PFSK-1 (cell line): Measurements from ENCODE around the gene C1orf21.

Source experiments
- FOXP2 ChIP-seq: optimal IDR thresholded peaks from 2 replicates; pipeline ENCODE3; 2011; ENCODE audit warnings: borderline replicate concordance, control low read depth, inconsistent platforms; ENCODE audit not compliant: insufficient read depth; ENCODE audit errors: extremely low read length, extremely low read depth
- POLR2AphosphoS5 ChIP-seq: IDR thresholded peaks from 2 replicates; pipeline ENCODE4 v1.6.1; 2012; ENCODE audit warnings: low read depth, mild to moderate bottlenecking, control low read depth, low read length, moderate library complexity
- SIN3A ChIP-seq: IDR thresholded peaks from 2 replicates; pipeline ENCODE4 v1.6.1; 2012; ENCODE audit warnings: mild to moderate bottlenecking, low read length, moderate library complexity, borderline replicate concordance; ENCODE audit not compliant: insufficient read depth
- TAF1 ChIP-seq: IDR thresholded peaks from 2 replicates; pipeline ENCODE4 v1.6.1; 2012; ENCODE audit warnings: low read length, control low read depth, borderline replicate concordance; ENCODE audit not compliant: insufficient read depth
- TF ChIP-seq, protein P1 (sequence below), 2 experiments: IDR thresholded peaks; 2 replicates each; pipeline versions ENCODE4 v1.6.1 to v1.8.0; 2011 to 2012; ENCODE audit warnings: low read depth in 2 of 2, low read length in 2 of 2, control low read depth in 1 of 2, inconsistent platforms in 1 of 2, mild to moderate bottlenecking in 1 of 2, moderate library complexity in 1 of 2; ENCODE audit not compliant: insufficient read depth in 1 of 2

C1orf21 gene

DNA sequence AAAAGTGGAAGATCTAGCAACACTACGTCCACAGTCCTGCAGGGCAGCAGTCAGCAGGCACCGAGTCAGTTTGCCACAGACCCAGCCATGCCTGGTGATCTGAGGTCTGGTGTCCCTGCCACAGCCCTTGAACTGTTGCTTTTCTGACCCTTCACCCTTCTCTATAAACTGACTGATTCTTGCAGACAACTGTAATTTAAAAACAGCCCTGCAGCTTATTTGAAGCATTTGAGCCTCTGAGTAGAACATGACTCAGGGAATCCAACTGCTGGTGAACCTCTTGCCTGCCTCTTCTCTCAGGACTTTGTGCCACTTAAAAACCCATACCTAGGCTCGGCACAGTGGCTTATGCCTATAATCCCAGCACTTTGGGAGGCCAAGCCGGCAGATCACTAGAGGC is 260.6 kb downstream of the C1orf21 start:
- no peak for TF ChIP-seq SIN3A
- TF ChIP-seq, protein P1, sequence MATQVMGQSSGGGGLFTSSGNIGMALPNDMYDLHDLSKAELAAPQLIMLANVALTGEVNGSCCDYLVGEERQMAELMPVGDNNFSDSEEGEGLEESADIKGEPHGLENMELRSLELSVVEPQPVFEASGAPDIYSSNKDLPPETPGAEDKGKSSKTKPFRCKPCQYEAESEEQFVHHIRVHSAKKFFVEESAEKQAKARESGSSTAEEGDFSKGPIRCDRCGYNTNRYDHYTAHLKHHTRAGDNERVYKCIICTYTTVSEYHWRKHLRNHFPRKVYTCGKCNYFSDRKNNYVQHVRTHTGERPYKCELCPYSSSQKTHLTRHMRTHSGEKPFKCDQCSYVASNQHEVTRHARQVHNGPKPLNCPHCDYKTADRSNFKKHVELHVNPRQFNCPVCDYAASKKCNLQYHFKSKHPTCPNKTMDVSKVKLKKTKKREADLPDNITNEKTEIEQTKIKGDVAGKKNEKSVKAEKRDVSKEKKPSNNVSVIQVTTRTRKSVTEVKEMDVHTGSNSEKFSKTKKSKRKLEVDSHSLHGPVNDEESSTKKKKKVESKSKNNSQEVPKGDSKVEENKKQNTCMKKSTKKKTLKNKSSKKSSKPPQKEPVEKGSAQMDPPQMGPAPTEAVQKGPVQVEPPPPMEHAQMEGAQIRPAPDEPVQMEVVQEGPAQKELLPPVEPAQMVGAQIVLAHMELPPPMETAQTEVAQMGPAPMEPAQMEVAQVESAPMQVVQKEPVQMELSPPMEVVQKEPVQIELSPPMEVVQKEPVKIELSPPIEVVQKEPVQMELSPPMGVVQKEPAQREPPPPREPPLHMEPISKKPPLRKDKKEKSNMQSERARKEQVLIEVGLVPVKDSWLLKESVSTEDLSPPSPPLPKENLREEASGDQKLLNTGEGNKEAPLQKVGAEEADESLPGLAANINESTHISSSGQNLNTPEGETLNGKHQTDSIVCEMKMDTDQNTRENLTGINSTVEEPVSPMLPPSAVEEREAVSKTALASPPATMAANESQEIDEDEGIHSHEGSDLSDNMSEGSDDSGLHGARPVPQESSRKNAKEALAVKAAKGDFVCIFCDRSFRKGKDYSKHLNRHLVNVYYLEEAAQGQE (IDR thresholded peaks at IDR 0.05; ENCODE audit: insufficient read depth in 1 of 2, low read depth in 2 of 2, low read length in 2 of 2) = no peak
- no peak for TF ChIP-seq FOXP2
- no peak for TF ChIP-seq TAF1
- no peak for TF ChIP-seq POLR2AphosphoS5

DNA sequence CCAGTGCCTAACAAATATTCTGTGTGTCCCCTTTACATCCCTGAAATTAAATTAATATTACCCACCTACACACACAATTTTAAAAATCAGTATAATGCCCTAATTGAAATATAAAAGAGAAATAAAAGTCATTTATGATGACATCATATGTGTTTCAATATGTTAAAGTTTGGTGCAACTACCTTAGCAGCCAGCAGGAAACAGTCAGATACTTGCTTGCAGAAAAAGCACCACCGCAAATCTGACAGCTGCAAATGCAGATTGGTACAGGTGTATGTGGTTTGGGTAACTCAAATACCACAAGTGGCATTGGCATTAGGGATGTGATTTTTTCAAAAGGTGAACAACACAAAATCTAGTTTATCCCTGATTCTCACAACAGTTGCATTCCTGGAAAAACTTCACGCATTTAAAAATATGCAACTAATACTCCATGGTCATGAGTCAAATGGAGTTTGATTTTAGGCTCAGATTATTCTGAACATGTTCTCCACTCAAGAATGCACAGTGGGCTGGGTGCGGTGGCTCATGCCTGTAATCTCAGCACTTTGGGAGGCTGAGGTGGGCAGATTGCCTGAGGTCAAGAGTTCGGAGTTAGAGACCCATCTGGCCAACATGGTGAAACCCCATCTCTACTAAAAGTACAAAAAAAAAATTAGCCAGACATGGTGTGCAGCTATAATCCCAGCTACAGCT is 261.5 kb downstream of the C1orf21 start:
- no peak for TF ChIP-seq FOXP2
- TF ChIP-seq TAF1 = no peak
- TF ChIP-seq POLR2AphosphoS5 = no peak
- TF ChIP-seq, protein P1 (IDR thresholded peaks at IDR 0.05; ENCODE audit: insufficient read depth in 1 of 2, low read depth in 2 of 2, low read length in 2 of 2) = no peak

DNA sequence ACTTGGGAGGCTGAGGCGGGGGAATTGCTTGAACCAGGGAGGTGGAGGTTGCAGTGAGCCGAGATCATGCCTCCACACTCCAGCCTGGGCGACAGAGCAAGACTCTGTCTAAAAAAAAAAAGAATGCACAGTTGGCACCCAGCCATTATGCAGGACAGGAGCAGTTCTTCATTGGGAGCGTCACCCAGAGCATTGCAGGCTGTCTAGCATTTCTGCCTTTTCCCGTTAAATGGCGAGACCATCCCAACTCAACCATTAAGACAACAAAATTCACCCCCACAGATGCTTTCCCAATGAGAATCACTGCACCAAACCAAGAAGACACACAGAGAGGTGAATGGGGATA is 262.0 kb downstream of the C1orf21 start:
- no peak for TF ChIP-seq FOXP2
- TF ChIP-seq POLR2AphosphoS5 = no peak
- TF ChIP-seq, protein P1 (IDR thresholded peaks at IDR 0.05; ENCODE audit: insufficient read depth in 1 of 2, low read depth in 2 of 2, low read length in 2 of 2) = no peak
- no peak for TF ChIP-seq TAF1
- no peak for TF ChIP-seq SIN3A

DNA sequence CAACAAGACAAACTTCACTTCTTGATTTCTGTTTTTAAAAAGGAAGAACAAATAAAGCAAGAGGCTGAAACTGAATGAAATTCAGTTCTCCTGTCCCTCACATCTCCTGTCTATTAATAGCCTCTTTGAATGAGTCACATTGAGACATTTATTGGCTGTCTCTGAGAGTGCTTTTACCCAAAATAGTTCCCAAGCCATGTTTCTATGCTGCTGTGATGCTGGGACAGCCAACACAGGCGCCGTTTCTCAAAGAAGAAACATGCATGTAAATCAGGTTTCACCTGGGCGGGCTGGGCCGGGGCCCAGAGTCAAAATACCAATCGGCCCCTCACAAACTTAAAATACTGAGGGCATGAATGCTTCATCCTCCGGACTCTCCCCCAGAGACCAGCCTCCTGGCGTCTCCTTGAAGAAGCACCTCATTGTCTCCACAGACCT is 262.6 kb downstream of the C1orf21 start:
- TF ChIP-seq TAF1 (no peak), POLR2AphosphoS5 (no peak), SIN3A (no peak), FOXP2 (no peak)
- TF ChIP-seq, protein P1 (IDR thresholded peaks at IDR 0.05; ENCODE audit: insufficient read depth in 1 of 2, low read depth in 2 of 2, low read length in 2 of 2) = no peak

DNA sequence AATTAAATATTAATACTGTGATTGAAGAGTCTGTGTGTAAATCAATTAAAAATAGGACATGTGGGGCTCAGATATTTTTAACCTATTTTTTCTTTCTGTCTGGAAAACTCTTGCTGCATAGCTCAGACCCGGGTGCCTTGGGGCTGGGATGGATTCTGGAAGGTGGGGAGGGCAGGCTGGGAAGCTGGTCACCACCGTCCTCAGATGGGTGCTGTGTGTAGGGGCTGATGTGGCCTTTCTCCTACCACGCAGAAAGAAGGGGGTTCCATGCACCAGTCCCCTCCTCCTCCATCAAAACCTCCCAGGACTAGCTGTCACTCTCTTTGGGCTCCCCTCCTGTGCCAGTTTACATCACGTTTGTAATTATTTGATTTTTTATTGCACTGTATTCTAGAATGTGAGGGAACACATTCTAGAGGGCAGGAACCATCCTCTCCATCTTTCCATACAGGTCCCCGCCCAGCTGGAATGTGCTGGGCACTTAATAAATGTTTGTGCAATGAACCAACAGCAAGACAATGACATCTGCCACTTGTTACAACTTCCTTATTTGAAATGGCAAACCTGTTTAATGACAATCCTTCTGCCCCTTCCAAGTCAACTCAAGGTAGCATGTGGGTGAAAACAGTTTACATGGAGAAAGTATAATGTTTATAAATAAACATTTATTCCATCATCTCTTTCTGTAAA is 263.5 kb downstream of the C1orf21 start:
- TF ChIP-seq SIN3A (no peak), POLR2AphosphoS5 (no peak), FOXP2 (no peak), TAF1 (no peak)
- TF ChIP-seq, protein P1 (IDR thresholded peaks at IDR 0.05; ENCODE audit: insufficient read depth in 1 of 2, low read depth in 2 of 2, low read length in 2 of 2) = no peak
